Thoracic aorta (tissue), 2 donors: ENCODE data around the gene NUP62CL. TPM values are rescaled to one million over a fixed set of nuclear protein-coding genes. Genes with fewer than 3 reads are reported as not detected.
"Not testable (repeated sequence)": the region's sequence is repeated elsewhere in the genome, so short reads cannot be mapped to it uniquely, and the experiment has no call there.

ENCODE experiments used
- ATAC-seq: fragments of 150-250 bp; one replicate; pipeline ENCODE4 v1.8.0; 2017; ENCODE audit warnings: low read depth; ENCODE audit not compliant: insufficient number of reproducible peaks, low FRiP score
- DNase-seq: peaks from one replicate; pipeline ENCODE4 v3.0.0-alpha.2; 2020; ENCODE audit warnings: low spot score
- H3K27ac ChIP-seq, 2 donors: fragments of 200-600 bp; sonication (generic); 1 replicate in 1 of 2; 2 replicates in 1 of 2; pipeline ENCODE4 v1.5.1; 2016; ENCODE audit warnings: mild to moderate bottlenecking in 2 of 2, moderate library complexity in 2 of 2
- H3K27me3 ChIP-seq: fragments of 200-600 bp; sonication (generic); replicated peaks from 2 replicates; pipeline ENCODE4 v1.6.0; 2016; ENCODE audit warnings: mild to moderate bottlenecking; ENCODE audit not compliant: insufficient read depth
- H3K36me3 ChIP-seq: fragments of 200-600 bp; sonication (generic); one replicate; pipeline ENCODE4 v1.5.1; 2016
- H3K4me1 ChIP-seq, 2 donors: fragments of 200-600 bp; sonication (generic); 1 replicate in 1 of 2; 2 replicates in 1 of 2; pipeline versions ENCODE4 v1.5.1 to v1.6.0; 2016; ENCODE audit warnings: low read depth in 2 of 2, mild to moderate bottlenecking in 1 of 2; ENCODE audit not compliant: control insufficient read depth in 1 of 2
- H3K4me3 ChIP-seq: fragments of 200-600 bp; sonication (generic); 2 replicates; pipeline ENCODE4 v1.5.1; 2016; ENCODE audit warnings: mild to moderate bottlenecking
- H3K9me3 ChIP-seq: fragments of 200-600 bp; sonication (generic); 2 replicates; pipeline ENCODE4 v1.5.1; 2016
- total RNA-seq, 2 donors: library from RNA; depleted of rRNA; stranded (reverse); fragments of >200 nt; gene quantifications; one replicate each; pipeline versions ENCODE4 v1.1.0 to v1.2.3, GENCODE V29; 2016
- TF ChIP-seq, protein P1 (sequence below): fragments of 200-600 bp; sonication (generic); IDR thresholded peaks from one replicate; pipeline ENCODE4 v1.5.1; 2019; ENCODE audit warnings: antibody characterized with exemption

Gene NUP62CL
- total RNA-seq, 2 donors from 2014 or later, result not detected

DNA sequence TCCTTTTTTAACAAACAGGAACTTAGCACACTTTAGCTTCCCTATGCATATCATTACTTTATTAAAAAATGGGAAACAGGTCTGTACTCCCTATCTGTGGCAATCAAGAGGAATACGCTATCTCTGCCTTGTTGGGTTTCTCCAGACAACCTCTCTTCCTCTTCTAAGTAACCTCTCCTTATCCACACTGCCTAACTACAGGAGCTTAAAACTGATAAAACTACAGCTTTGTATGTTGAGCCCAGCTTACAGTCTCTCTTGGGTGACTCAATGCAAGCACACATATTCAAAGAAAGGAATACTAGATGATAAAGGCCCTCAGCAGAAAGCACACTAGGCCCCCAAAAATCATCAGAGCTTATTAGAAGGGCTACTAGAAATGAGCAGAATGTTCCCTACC is 8.9 kb downstream of the NUP62CL start:
- Histone ChIP-seq H3K27ac (no peak overlapping the region), H3K4me1 (no peaks in the 10 kb centered on the region), H3K4me3 (no peak overlapping the region), H3K27me3 (no peaks in the 10 kb centered on the region), H3K9me3 (no peaks in the 10 kb centered on the region), H3K36me3 (no peaks in the 10 kb centered on the region)
- TF ChIP-seq, protein P1, sequence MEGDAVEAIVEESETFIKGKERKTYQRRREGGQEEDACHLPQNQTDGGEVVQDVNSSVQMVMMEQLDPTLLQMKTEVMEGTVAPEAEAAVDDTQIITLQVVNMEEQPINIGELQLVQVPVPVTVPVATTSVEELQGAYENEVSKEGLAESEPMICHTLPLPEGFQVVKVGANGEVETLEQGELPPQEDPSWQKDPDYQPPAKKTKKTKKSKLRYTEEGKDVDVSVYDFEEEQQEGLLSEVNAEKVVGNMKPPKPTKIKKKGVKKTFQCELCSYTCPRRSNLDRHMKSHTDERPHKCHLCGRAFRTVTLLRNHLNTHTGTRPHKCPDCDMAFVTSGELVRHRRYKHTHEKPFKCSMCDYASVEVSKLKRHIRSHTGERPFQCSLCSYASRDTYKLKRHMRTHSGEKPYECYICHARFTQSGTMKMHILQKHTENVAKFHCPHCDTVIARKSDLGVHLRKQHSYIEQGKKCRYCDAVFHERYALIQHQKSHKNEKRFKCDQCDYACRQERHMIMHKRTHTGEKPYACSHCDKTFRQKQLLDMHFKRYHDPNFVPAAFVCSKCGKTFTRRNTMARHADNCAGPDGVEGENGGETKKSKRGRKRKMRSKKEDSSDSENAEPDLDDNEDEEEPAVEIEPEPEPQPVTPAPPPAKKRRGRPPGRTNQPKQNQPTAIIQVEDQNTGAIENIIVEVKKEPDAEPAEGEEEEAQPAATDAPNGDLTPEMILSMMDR, result no peak
- no peak for ATAC-seq
- DNase-seq, result no peak

DNA sequence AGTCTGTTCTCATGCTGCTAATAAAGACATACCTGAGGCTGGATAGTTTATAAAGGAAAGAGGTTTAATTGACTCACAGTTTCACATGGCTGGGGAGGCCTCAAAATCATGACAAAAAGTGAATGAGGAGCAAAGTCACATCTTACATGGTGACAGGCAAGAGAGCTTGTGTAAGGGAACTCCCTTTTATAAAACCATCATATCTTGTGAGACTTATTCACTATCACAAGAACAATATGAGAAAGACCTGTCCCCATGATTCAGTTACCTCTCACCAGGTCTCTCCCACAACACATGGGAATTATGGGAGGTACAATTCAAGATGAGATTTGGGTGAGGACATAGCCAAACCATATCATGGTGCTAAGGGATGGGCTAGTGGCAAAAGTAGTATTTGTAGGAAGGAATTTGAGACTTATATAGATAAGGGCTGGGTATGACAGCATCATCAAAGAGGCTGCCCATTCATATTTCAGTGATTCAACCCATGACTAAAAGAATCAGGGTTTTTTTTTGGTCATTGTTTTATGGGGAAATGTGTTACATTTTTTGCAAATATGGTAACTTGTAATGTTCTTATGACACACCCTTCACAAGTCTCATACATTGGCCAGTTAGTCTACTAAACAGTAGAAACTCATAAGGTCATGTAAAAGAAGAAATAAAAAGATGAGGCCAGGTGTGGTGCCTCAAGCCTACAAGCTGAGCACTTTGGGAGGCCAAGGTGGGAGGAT is 34.7 kb downstream of the NUP62CL start:
- H3K4me1 ChIP-seq, result no peaks in the 10 kb centered on the region
- H3K36me3 ChIP-seq, result no peaks in the 10 kb centered on the region
- no peak for ATAC-seq
- H3K27ac ChIP-seq, result no peak overlapping the region
- no peaks in the 10 kb centered on the region for H3K9me3 ChIP-seq
- H3K4me3 ChIP-seq, result no peak overlapping the region
- no peak for DNase-seq
- H3K27me3 ChIP-seq, result no peaks in the 10 kb centered on the region
- TF ChIP-seq, protein P1, result no peak

DNA sequence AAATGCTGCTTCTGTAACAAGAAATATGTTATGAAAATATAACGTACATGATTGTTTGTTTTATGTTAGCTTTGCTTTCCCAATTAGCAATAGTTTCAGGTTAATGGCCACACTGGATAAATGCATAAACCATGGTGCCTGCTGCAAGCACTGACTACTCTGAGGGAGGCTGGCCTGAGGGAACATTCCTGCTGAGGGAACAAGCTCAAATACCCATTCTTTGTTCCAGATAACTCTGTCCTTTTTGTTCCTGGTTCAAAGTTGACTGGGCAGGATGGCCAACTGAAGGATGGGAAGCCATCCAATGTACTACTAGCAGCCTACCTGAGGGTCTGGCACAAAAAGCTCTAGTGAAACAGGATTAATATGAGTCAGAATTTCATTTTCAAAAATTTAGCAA is 37.5 kb downstream of the NUP62CL start:
- no peak for ATAC-seq
- H3K4me3 ChIP-seq, result no peak overlapping the region
- H3K4me1 ChIP-seq, result no peaks in the 10 kb centered on the region

DNA sequence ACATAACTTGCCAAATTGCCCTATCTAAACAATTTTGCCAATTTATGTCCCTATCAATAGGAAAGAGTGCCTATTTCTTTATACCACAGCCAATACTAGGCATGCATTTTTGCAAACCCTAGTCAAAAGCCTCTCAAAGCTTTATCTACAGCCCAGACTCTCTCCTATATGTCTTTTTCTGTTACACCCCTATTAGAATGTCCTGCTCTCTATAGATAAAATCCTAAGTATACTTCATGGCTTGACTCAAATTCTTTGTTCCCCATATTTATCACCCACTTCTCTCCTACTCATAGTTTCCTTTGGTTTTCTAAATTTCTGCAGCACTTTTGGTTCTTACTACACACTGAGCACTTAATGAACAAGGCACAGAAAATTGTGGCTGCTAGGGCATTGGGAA is 38.0 kb downstream of the NUP62CL start:
- no peaks in the 10 kb centered on the region for H3K9me3 ChIP-seq
- TF ChIP-seq, protein P1, result no peak
- no peaks in the 10 kb centered on the region for H3K27me3 ChIP-seq
- no peak overlapping the region for H3K4me3 ChIP-seq
- no peak for ATAC-seq
- no peak overlapping the region for H3K27ac ChIP-seq
- no peaks in the 10 kb centered on the region for H3K36me3 ChIP-seq
- H3K4me1 ChIP-seq, result no peaks in the 10 kb centered on the region
- DNase-seq, result no peak

More for the DNA sequence above, 37.5 kb downstream of the NUP62CL start:
- H3K36me3 ChIP-seq, result no peaks in the 10 kb centered on the region
- H3K27ac ChIP-seq, result no peak overlapping the region
- no peaks in the 10 kb centered on the region for H3K27me3 ChIP-seq
- TF ChIP-seq, protein P1, result no peak
- no peaks in the 10 kb centered on the region for H3K9me3 ChIP-seq
- DNase-seq, result no peak

DNA sequence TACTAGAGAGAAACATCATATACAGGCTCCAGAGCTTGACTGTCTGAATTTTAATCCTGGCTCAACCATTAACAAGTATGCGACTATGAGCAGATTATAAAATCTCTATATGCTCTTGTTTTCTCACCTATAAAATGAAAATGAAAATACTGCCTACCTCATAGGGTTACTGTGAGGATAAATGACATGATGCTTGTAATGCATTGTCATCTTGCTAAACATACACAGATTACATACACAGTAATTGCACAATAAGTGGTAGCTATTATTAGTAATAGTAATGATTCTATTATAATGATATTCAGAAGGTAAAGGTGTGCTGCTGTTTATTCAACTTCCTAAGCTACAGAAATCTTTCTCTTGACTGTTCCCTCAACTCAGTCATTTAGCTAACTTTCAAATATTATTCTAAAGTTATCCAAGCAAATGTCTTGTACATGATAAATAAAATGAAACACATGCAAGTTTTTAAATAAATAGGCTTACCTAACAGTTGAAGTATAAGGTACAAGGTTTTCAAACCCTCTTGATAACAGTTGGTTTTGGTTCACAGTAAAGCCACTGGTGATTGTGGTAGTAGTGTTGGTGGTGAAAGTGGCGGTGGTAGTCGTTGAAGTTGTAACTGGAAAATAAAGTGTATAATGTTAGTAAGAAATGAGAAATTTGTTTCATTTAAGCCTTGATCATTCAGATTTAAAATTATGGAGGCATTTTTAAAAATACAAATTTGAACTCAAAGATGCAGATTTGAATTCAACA is 38.9 kb downstream of the NUP62CL start:
- DNase-seq (no peak), ATAC-seq (no peak)
- no peaks in the 10 kb centered on the region for H3K36me3 ChIP-seq
- no peaks in the 10 kb centered on the region for H3K27me3 ChIP-seq
- no peak overlapping the region for H3K4me3 ChIP-seq
- H3K9me3 ChIP-seq, result no peaks in the 10 kb centered on the region
- no peaks in the 10 kb centered on the region for H3K4me1 ChIP-seq
- TF ChIP-seq, protein P1, result no peak
- no peak overlapping the region for H3K27ac ChIP-seq

DNA sequence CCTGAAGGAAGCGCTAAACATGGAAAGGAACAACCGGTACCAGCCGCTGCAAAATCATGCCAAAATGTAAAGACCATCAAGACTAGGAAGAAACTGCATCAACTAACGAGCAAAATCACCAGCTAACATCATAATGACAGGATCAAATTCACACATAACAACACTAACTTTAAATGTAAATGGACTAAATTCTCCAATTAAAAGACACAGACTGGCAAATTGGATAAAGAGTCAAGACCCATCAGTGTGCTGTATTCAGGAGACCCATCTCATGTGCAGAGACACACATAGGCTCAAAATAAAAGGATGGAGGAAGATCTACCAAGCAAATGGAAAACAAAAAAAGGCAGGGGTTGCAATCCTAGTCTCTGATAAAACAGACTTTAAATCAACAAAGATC is 48.6 kb downstream of the NUP62CL start:
- not testable (repeated sequence) for H3K9me3 ChIP-seq, H3K4me1 ChIP-seq, H3K36me3 ChIP-seq, H3K27me3 ChIP-seq, H3K4me3 ChIP-seq, ATAC-seq, H3K27ac ChIP-seq, DNase-seq

DNA sequence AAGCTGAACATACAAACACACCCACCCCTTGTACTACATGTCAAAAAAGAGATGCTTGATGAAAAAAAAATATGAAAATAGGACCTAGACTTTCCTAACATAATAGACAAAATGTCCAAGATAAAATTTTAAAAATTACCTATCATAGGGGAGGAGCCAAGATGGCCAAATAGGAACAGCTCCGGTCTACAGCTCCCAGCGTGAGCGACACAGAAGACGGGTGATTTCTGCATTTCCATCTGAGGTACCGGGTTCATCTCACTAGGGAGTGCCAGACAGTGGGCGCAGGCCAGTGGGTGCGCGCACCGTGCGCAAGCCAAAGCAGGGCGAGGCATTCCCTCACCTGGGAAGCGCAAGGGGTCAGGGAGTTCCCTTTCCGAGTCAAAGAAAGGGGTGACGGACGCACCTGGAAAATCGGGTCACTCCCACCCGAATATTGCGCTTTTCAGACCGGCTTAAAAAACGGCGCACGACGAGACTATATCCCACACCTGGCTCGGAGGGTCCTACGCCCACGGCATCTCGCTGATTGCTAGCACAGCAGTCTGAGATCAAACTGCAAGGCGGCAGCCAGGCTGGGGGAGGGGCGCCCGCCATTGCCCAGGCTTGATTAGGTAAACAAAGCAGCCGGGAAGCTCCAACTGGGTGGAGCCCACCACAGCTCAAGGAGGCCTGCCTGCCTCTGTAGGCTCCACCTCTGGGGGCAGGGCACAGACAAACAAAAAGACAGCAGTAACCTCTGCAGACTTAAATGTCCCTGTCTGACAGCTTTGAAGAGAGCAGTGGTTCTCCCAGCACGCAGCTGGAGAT is 50.4 kb downstream of the NUP62CL start:
- not testable (repeated sequence) for H3K36me3 ChIP-seq, H3K4me1 ChIP-seq, H3K27me3 ChIP-seq, H3K27ac ChIP-seq, DNase-seq, H3K9me3 ChIP-seq, ATAC-seq, H3K4me3 ChIP-seq
